SU-DHL-6 (cell line): ENCODE data around the gene PSORS1C1.
"Not testable (repeated sequence)": the region's sequence is repeated elsewhere in the genome, so short reads cannot be mapped to it uniquely, and the experiment has no call there.

Experiments used
- H2AFZ ChIP-seq: fragments of 200-600 bp; sonication (generic); 2 replicates; pipeline ENCODE4 v1.6.1; 2014; ENCODE audit warnings: low read depth, mild to moderate bottlenecking, moderate library complexity, mixed read lengths, antibody characterized with exemption, low read length; ENCODE audit not compliant: severe bottlenecking
- H3F3A ChIP-seq: fragments of 200-600 bp; shearing (Covaris generic); 2 replicates; pipeline ENCODE4 v1.6.0; 2016; ENCODE audit warnings: antibody characterized with exemption, mild to moderate bottlenecking; ENCODE audit not compliant: insufficient read depth
- H3K27ac ChIP-seq: fragments of 200-600 bp; sonication (generic); 2 replicates; pipeline ENCODE4 v1.5.1; 2016; ENCODE audit warnings: low read depth, mild to moderate bottlenecking, low read length, moderate library complexity, mixed read lengths
- H3K27me3 ChIP-seq: fragments of 200-600 bp; sonication (generic), shearing (Covaris generic); 2 replicates; pipeline ENCODE4 v1.6.0; 2014; ENCODE audit warnings: mild to moderate bottlenecking, low read length
- H3K36me3 ChIP-seq: fragments of 200-600 bp; sonication (generic); 2 replicates; pipeline ENCODE4 v1.6.1; 2014; ENCODE audit warnings: mild to moderate bottlenecking, low read length, mixed read lengths
- H3K4me2 ChIP-seq: fragments of 300-600, 200-600 bp; shearing (Covaris generic), sonication (generic); 2 replicates; pipeline ENCODE4 v1.6.0; 2014; ENCODE audit warnings: low read length, low read depth, mild to moderate bottlenecking; ENCODE audit not compliant: poor library complexity, severe bottlenecking
- H3K4me3 ChIP-seq: fragments of 200-600 bp; sonication (generic); 2 replicates; pipeline ENCODE4 v1.5.1; 2014; ENCODE audit warnings: antibody characterized with exemption, low read length, mild to moderate bottlenecking, mixed read lengths; ENCODE audit not compliant: insufficient read depth, poor library complexity, severe bottlenecking
- H3K79me2 ChIP-seq: fragments of 200-600 bp; sonication (generic); 2 replicates; pipeline ENCODE4 v1.6.1; 2014; ENCODE audit warnings: mild to moderate bottlenecking, low read length, moderate library complexity; ENCODE audit not compliant: insufficient read depth
- H3K9ac ChIP-seq: fragments of 200-600 bp; sonication (generic); 2 replicates; pipeline ENCODE4 v1.7.0; 2014; ENCODE audit warnings: mild to moderate bottlenecking, low read length
- H3K9me2 ChIP-seq: fragments of 200-600 bp; sonication (generic); replicated peaks from 2 replicates; pipeline ENCODE4 v1.6.1; 2014; ENCODE audit warnings: low read length; ENCODE audit not compliant: insufficient read depth
- H3K9me3 ChIP-seq: fragments of 200-600 bp; sonication (generic); 2 replicates; pipeline ENCODE4 v1.6.1; 2014; ENCODE audit warnings: low read length, mixed read lengths; ENCODE audit not compliant: insufficient read depth
- H4K20me1 ChIP-seq: fragments of 200-600 bp; sonication (generic); 2 replicates; pipeline ENCODE4 v1.6.1; 2014; ENCODE audit warnings: low read depth, mild to moderate bottlenecking, antibody characterized with exemption, low read length, moderate library complexity, mixed read lengths
- EZH2phosphoT487 ChIP-seq: fragments of 200-600 bp; sonication (generic), shearing (Covaris generic); conservative IDR thresholded peaks from 2 replicates; pipeline ENCODE4 v1.6.1; 2018; ENCODE audit warnings: mild to moderate bottlenecking, antibody characterized with exemption, low read length, moderate library complexity, mixed read lengths
- TF ChIP-seq, protein P1 (sequence below): fragments of 200-600 bp; sonication (generic); IDR thresholded peaks from one replicate; pipeline ENCODE4 v1.5.1; 2017; ENCODE audit warnings: antibody characterized with exemption, mild to moderate bottlenecking, low read length, moderate library complexity; ENCODE audit not compliant: insufficient read depth, poor library complexity, severe bottlenecking

Gene PSORS1C1

DNA sequence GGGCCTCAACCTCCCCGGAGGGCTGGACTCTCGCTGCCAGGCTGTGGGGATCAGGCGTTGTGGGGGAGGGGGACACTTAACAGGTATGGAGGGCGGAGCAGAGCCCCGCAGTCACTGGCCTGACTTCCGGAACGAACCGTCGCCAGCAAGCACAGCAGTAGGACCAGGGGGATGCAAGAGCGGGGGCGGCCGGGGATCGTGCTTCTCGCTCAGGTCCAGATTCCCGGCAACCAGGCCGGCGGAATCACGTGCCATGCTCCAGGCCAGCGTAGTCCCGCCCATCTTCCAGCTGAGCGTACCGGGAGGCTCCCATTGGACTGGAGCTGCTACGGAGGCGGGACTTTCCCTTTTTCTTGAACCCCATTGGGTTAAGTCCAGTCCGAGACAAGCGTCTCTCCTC, 65.9 kb downstream of the PSORS1C1 start:
- no peaks in the 10 kb centered on the region for H4K20me1 ChIP-seq
- H3K27ac ChIP-seq = no peak overlapping the region
- peak overlapping the region; percentile 61 for H3K4me3 ChIP-seq
- no peaks in the 10 kb centered on the region for H3K36me3 ChIP-seq
- no peaks in the 10 kb centered on the region for H3K9me3 ChIP-seq
- H2AFZ ChIP-seq = peak overlapping the region; percentile 58
- peak overlapping the region; percentile 65 for H3K4me2 ChIP-seq
- no peaks in the 10 kb centered on the region for H3K9me2 ChIP-seq
- TF ChIP-seq, protein P1, sequence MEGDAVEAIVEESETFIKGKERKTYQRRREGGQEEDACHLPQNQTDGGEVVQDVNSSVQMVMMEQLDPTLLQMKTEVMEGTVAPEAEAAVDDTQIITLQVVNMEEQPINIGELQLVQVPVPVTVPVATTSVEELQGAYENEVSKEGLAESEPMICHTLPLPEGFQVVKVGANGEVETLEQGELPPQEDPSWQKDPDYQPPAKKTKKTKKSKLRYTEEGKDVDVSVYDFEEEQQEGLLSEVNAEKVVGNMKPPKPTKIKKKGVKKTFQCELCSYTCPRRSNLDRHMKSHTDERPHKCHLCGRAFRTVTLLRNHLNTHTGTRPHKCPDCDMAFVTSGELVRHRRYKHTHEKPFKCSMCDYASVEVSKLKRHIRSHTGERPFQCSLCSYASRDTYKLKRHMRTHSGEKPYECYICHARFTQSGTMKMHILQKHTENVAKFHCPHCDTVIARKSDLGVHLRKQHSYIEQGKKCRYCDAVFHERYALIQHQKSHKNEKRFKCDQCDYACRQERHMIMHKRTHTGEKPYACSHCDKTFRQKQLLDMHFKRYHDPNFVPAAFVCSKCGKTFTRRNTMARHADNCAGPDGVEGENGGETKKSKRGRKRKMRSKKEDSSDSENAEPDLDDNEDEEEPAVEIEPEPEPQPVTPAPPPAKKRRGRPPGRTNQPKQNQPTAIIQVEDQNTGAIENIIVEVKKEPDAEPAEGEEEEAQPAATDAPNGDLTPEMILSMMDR = no peak
- TF ChIP-seq EZH2phosphoT487 = no peak
- H3K79me2 ChIP-seq = peaks cover 23% of the 10 kb centered on the region
- H3K27me3 ChIP-seq = no peaks in the 10 kb centered on the region
- peak overlapping the region; percentile 60 for H3K9ac ChIP-seq
- H3F3A ChIP-seq = no peaks in the 10 kb centered on the region; the same call in 1 of the 2 replicates

DNA sequence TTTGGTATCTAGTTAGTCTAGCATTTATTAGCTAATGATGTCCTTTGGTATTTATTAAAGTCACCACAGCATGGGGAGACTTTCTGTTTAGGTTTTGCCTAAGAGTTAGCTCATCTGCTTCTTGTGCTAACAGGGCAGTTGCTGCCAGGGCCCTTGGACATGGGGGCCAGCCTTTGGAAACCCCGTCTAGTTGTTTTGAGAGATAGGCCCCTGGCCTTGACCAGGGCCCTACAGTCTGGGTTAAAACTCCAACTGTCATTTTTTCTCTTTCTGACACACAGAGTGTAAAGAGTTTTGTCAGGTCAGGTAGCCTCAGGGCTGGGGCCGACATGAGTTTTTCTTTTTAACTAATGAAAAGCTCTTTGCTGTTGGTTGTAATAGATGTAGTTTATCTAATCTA, 68.7 kb downstream of the PSORS1C1 start:
- H3K4me2 ChIP-seq = peak overlapping the region; percentile 14
- not testable (repeated sequence) for H3K9me2 ChIP-seq, H3K27ac ChIP-seq, H2AFZ ChIP-seq, H3K36me3 ChIP-seq, H4K20me1 ChIP-seq, H3K9me3 ChIP-seq, H3K9ac ChIP-seq, H3K27me3 ChIP-seq, H3K4me3 ChIP-seq
- H3K79me2 ChIP-seq = peaks cover 25% of the 10 kb centered on the region
- H3F3A ChIP-seq = peaks cover 15% of the 10 kb centered on the region

DNA sequence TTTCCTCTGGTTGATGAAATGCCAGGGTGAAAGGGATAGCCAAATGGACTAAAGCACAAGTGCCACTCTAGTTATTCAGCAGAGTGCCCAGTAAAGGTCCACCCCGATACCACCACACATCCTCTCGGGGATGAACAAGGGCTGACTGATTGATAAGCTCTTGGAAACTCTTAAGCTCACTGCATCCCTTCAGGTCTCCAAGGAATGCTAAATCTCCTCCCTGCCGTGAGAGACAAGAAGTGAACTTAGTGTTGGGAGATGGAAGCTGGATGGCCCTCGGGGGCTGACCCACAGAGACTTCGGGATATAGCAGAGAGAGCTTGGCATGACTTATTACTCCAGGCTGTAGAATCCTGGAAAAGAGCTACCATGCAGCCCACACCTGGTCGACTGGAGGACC, 69.3 kb downstream of the PSORS1C1 start:
- not testable (repeated sequence) for H3K36me3 ChIP-seq, H3K9me2 ChIP-seq, H4K20me1 ChIP-seq, H3K27me3 ChIP-seq, H3K9me3 ChIP-seq, H2AFZ ChIP-seq, H3K27ac ChIP-seq, H3K4me3 ChIP-seq, H3K9ac ChIP-seq
- H3K79me2 ChIP-seq = peaks cover 25% of the 10 kb centered on the region
- H3K4me2 ChIP-seq = peak overlapping the region; percentile 61
- peaks cover 15% of the 10 kb centered on the region for H3F3A ChIP-seq

DNA sequence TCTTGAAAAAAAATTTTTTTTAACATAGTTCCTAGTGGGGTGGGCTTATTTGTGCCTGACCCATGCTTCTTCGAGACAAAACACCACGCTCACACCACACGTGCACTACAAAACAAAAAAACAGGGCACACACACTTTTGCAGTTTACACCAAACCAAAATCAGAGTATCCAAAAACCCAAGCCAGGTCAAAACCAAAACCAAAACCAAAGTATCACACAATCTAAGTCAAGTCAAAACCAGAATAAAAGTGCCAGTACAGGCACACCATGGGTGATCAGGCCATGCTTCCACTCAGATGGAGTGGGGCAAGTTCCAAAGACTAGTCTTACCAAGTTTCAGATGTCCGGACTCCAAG, 71.1 kb downstream of the PSORS1C1 start:
- Histone ChIP-seq H3K27ac (peak overlapping the region; percentile 83), H3F3A (peaks cover 15% of the 10 kb centered on the region), H3K4me2 (peak overlapping the region; percentile 61), H2AFZ (peak overlapping the region; percentile 66), H3K9ac (peak overlapping the region; percentile 64), H3K4me3 (peak overlapping the region; percentile 51), H3K79me2 (peaks cover 19% of the 10 kb centered on the region)
- not testable (repeated sequence) for H3K9me3 ChIP-seq, H3K9me2 ChIP-seq, H4K20me1 ChIP-seq, H3K36me3 ChIP-seq, H3K27me3 ChIP-seq

DNA sequence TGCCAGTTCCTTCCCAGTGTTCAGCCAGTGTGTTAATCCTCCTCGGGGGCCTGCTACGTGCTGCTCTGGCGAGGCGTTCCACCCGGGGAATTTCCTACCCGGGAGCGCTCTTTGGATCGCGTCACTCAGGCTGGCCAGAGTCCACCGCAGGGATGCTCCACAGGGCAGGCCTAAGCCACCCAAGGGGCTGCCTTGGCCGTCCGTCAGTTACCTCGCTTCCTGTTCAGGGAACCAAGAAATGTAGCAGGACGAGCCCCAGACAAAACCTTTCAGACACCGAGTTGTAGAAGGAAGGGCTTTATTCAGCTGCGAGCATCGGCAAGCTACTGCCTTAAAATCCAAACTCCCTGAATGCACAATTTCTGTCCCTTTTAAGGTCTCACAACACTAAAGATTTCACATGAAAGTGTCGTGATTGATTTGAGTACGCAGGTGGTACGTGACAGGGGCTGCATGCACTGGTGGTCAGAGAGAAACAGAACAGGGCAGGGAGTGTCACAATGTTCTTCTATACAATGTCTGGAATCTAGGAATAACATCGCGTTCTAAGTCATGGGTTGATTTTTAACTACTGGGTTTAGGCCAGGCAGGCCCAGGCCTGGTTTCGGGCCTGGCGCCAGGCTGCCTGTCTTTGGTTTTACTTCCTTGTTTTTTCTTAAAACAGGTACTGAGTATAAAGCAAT, 71.6 kb downstream of the PSORS1C1 start:
- Histone ChIP-seq H3K4me2 (peak overlapping the region; percentile 61), H3K4me3 (peak overlapping the region; percentile 51), H3K27me3 (no peaks in the 10 kb centered on the region)

More for the DNA sequence above, 71.6 kb downstream of the PSORS1C1 start:
- Histone ChIP-seq H4K20me1 (no peaks in the 10 kb centered on the region), H3K9me3 (no peaks in the 10 kb centered on the region), H3K9me2 (no peaks in the 10 kb centered on the region), H3K27ac (peak overlapping the region; percentile 83), H3K36me3 (no peaks in the 10 kb centered on the region), H2AFZ (peak overlapping the region; percentile 66), H3F3A (peaks cover 15% of the 10 kb centered on the region), H3K79me2 (peaks cover 19% of the 10 kb centered on the region), H3K9ac (peak overlapping the region; percentile 64)
- TF ChIP-seq EZH2phosphoT487 = no peak
- TF ChIP-seq, protein P1 = no peak
